SH-SY5Y (cell line): ENCODE measurements around the gene PKNOX1.
"Not testable (repeated sequence)": the region's sequence is repeated elsewhere in the genome, so short reads cannot be mapped to it uniquely, and the experiment has no call there.

Experiments used
- GATA2 ChIP-seq: IDR thresholded peaks from 2 replicates; pipeline ENCODE4 v1.6.1; 2011; ENCODE audit warnings: mild to moderate bottlenecking, low read depth, low read length
- GATA3 ChIP-seq: IDR thresholded peaks from 2 replicates; pipeline ENCODE4 v1.6.1; 2011; ENCODE audit warnings: low read depth, mild to moderate bottlenecking, low read length, moderate library complexity

The PKNOX1 gene

DNA sequence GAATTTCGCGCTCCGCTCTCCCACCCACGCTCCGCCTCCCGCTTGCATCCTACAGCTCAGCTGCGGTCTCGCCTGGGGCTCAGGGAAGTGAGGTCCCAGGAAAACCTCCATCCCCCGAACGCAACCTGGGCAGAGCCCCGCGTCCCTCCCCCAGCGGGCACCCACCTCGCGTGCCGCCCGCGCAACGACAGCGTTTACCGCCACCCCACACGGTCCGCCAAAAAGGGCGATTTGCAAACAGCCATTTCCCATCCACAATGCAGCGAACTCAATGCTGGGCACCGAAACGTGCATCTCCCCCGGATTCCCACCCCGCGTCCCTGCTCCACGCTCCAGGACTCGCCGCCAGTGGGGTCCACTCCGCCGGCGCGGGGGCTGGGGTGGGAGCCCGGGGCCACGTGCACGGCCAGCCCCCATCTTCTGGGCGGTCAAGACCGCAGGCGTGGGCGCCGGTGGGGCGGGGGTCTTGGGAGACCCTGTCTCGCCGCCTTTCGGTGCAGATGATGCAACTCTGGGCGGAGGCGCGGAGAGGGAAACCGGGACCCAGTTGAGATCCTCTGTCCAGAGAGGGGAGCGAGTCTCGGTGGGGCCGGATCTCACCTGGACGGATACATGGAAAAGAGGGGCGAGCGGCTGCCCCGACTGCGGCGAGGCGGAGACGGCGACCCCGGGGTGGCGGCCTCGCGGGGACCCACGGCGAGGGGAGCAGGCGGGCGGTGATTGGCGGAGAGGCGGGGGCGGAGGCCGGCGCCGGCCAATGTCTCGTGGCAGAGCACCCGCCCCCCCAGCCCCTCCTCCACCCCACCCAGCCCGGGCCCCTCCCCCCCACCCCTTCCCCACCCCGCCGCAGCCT lies 101.0 kb downstream of the PKNOX1 start, which contains the start of gene CBS:
TSS of gene CBS (minus strand) at position 666 of the 853 bp plus-strand sequence. CDS start 3,642 bp downstream, outside the sequence.
- not testable (repeated sequence) for TF ChIP-seq GATA2, GATA3
